Hypothalamus (tissue), 51 donors: Measurements from ENCODE around the gene FHIT.
A peak's percentile ranks its signal among the peaks of the same experiment; 100 is the strongest.

Source experiments
- DNase-seq, 51 donors: peaks; one replicate each; lab custom pipeline; 2025; lab: John Stamatoyannopoulos, UW

The FHIT gene

DNA sequence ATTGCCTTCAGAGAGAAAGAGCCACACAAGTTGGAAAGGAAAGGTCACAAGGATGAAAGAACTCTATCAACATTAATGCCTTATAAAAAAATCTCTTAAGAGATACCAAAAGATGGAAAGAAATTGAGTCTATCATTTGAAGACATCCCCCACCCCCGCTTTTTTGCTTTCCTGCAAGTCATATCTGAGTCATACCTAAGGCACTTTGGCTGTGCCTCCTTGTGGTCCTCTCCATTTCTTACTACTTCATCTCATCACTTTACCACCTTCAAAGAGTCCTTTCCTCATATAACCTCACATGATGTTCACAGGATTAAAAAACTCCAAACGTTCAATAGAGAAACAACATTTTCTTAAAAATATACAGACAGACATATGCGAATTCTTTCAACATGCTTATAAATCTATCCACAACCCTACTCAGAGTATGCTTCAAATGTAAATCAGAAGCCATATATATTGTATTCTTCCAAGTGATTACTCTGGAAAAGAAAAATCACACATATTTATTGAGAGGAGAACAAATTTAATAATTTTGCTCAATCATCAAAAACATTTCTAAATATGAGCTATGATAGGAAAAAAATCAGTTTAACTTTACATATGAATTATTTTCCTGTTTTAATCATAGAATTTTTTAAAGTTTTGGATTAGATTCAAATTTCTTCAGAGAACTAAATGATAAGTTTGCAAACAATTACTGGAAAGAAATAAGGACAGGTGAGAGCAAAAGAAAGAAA, 1197.6 kb downstream of the FHIT start:
- no peak for DNase-seq

DNA sequence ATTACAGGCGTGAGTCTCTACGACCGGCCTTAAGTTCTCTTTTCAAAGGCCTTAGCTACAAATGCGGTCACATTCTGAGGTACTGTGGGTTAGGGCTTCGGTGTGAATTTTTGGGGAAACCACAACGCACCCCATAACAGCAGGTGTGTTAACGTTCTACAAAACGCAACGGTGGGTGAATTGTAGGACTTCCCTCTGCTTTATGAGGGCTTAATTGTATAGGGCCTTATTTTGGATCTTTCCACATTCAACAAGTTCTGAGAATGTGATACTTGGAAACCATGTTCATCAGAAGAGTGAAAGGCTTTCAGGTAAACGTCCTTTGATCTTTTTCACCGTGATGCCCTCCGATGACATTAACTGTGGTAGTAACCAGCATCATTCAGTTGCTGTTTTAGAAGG, 1202.8 kb downstream of the FHIT start:
- DNase-seq = no peak

DNA sequence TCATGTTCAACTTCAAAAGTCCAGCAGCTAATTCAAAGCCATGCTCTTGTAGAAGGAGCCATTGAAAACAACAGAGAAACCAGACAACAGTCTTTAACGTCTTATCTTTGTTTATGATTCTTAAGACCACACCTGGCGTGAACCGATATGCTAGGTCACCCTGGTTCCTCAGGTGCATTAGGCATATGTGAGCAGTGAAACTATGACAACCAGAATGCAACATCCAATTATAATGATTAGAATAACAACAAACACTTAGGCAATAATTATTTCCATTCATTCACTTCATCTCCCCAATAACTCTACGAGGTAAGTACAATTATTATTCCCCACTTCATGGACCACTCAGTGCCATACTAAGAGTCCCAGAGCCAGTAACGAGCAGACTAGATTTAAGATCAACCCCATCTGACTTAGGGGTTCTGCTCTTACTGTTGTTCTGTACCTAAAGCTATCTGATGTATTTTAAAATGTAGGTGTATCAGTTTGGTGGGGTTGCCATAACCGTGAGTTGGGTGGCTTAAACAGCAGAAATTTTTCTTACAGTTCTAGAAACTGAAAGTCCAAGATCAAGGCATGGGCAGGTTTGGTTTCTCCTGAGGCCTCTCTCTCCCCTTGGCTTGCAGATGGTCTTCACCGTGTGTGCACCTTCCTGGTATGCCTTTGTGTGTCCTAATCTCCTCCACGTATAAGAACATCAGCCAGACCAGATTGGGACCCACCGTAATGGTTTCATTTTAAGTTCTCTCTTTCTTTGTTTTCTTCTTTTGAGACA, 1203.6 kb downstream of the FHIT start:
- DNase-seq = no peak

DNA sequence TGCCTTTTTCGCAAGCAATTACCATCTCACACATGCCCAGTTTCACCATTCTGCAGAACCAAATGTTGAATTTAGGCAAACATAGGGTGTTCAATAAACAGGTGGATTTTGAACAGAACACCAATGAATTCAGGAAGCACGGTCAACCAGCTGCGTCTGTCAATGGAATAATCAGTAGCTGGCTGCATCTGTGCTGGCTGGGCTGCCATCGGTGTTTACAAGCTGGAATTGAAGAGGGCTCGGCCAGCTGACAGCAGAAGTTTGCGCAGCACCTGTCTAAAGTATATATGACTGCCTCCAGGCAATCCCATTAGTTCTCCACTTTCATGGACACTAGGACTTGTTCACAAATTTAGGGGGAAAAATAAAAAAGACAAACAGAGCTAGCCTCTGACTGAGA, 1205.0 kb downstream of the FHIT start:
- DNase-seq = peak in 6 of 51 donors; percentile 0 to 8 (median 2)

DNA sequence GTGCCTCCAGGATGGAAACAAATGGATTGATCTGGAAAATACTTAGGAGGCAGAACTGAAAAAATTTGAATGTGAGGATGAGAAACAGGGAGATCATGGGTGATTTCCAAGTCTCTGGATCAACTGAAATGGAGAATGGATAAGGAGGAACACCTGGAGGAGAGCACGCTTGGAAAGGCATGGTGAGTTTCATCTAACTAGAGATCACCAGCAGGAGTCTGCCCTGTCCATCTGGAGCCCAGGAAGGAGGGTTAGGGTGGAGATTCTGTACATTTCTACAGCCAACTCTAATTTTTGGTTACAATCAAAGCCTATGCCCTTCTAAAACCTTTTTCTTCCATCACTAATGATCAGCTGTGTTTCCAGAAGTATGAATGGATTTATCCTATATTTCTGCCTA, 1205.6 kb downstream of the FHIT start:
- DNase-seq = no peak

DNA sequence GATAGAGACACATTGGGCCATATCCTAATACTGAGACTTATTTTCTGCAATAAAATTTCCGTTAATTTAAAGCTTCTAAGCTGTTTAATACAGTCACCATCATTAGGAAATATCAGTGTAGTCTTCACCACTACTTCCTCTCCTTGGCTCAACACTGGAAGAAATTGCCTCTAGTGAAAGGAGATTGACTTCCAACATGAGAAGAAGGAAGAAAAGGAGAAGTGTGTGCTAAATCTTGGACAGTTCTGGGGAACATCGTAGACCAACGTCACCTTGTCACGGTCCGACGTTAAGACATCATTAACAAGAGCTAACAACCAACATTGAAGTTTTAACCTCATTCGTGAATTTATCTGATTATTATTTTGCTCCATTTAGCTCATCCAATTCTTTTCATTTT, 1214.4 kb downstream of the FHIT start:
- DNase-seq = no peak

DNA sequence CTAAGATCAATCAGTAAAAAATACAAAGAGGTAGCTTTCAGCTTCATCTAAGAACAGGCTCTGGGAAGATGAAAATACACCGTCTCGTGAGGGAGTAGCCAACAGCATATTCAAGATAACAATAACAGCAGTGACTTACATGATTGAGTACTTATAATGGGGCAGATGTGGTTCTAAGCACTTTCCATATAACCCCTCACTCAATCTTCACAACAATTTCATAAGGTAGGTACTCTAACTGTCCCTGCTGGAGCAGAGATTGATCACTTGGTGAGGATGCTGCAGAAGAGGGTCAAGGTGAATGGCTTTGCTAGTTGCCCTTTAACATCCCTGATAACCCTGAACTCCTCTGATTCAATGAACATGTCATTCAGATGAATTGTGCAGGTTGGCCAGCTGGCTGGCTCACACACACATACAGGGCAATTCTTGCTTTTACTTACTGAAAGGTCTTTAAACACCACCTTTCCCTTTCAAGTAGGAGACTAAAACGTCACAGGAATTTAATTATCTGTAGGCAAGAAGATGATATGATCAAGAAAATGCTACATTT, 1217.3 kb downstream of the FHIT start:
- DNase-seq = no peak

DNA sequence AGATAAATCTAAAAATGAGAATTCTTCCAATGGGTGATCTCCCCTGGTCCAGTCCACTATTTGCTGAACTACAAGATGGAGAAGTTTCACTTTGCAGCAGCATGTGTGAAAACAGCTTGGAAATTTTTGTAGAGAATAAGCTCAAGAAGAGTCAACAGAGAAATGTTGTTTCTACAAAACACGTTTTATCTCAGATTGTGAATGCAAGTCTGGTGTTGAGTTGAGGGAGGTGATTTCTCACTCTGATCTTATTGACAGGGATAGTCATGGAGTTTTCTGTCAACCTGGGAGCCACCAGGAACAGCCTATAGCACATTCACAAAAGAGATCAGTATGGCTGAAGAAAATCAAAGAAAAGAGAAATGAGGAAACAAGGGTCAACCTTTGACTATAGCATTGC, 1220.3 kb downstream of the FHIT start:
- DNase-seq = no peak

DNA sequence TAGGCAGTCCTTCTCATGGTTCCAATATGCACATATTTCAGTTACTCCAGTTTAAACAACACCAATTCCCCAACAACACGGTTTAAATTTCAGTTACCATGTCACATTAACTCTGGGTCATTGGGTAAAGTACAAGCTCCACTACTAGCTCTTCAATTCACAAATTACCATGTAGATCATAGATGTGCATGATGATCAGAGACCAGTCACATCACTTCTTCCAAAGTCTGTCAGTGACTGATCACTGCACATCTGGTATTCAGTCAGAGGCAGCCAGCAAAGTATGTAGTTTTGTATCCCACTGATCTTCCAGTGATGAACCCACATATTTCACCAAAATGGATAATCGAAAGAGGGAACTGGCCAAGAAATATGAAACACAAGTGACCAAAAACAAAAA, 1223.0 kb downstream of the FHIT start:
- DNase-seq = no peak

DNA sequence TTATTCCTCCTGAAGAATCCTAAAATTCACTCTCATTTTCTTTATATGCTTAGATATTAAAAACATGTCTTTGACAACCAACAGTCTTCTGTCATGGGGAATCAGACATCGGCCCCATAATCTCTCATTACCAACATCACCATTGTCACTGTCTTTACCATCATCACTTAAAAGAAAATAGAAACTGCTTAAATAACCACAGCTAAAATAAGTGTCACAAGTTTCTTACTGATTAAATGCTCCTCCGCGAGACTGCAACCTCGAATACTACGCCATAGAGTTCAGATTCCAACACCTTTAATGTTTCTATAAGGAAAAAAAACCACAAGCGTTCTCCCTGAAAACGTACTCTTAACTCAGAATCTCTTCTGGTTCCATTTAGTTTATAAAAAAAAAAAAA, 1223.9 kb downstream of the FHIT start:
- no peak for DNase-seq

DNA sequence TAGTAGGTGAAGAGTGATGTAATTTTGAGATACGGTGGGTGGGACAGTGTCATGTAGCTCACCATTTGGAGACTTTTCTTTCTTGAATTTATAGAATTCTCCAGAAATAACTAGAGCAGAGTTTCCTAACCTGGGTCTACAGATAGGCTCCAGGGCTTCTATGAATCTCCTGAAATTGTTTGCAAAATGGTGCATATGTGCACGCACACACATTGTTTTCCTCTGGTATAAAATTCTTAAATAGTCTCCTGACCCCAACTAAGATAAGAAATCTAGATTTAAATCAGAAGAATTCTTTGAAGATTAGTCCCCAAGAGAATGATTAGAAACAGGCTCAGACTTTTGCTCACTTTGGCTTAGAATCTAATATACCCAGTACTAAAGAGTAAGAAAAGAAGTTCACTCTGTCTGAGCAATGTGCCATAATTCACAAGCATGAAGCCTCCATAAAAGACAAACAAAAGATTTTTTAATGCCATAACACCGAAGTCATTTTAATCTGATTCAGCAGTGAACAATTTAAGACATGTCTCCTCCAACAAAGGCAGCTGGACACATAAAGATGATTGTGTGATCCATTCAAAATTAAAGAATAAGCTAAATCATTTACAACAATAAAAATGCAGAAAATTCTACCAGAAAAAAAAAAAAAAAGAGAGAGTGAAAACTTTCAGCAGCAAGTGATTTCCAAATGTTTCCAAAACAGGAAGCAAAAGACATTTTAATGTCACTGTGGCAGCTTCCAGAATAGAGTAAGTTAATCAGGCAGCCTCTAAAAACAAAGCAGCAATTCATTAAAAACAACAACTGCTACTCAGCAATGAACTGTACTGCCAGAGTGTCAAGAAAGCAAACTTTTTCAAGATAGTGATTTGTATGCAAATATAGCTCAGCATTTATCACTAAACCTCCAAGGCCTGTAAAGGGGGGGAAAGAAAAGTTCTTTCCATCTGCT, 1225.9 kb downstream of the FHIT start:
- DNase-seq = peak in 1 of 51 donors; percentile 8

DNA sequence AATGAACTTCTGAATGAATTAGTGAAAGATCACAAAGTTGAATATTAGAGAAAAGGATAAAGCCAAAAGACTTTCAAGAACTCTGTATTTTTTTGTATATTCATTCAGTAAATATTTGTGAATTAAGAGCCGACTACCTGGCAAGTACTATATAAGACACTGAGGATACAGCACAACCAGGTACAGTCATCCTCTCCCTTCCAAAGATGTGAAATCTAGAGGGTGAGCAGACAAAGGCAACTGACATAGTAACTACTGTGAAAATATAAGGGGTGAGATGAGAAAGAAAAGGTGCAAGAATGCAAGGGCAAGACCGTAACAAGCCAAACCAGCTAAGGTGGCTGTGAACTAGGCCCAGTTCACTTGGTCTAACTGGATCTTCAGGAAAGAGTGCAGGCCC, 1226.9 kb downstream of the FHIT start:
- DNase-seq = no peak

DNA sequence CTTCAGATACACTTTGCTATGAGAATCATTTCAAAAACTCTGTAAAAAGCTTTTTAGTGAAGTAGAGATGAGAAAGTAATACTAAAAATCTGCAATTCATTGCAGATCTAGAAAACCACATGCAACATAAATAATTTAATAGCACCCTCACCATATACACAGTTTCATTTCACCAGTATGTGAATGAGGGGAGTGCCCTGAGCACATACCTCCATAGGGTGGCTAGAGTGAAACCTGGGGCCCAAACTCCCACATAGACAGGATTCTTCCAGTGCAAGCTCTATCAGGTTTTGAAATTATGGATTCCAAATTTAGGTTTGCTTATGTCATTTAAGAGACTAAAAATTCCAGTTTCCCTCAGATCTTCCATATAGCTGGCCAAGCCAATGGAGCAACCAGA, 1228.1 kb downstream of the FHIT start:
- DNase-seq = no peak

DNA sequence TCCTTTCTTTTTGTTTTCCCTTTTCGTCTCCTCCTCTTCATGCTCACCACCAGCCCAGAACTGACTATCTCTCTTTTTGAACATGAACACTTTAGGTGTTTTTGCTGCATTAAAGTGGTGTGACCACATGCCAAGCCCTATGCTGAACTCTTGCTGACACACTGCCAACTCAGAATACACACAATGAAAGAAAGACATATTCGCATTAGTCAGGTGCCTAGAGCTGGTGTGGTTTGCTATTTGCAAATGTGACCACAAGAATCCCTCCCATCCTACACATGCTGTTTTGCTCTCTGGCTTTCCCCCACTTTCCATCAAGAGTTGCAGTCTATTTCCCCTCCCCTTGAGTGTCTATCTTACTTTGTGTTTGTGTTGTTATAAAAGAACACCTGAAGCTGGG, 1233.6 kb downstream of the FHIT start:
- DNase-seq = no peak

DNA sequence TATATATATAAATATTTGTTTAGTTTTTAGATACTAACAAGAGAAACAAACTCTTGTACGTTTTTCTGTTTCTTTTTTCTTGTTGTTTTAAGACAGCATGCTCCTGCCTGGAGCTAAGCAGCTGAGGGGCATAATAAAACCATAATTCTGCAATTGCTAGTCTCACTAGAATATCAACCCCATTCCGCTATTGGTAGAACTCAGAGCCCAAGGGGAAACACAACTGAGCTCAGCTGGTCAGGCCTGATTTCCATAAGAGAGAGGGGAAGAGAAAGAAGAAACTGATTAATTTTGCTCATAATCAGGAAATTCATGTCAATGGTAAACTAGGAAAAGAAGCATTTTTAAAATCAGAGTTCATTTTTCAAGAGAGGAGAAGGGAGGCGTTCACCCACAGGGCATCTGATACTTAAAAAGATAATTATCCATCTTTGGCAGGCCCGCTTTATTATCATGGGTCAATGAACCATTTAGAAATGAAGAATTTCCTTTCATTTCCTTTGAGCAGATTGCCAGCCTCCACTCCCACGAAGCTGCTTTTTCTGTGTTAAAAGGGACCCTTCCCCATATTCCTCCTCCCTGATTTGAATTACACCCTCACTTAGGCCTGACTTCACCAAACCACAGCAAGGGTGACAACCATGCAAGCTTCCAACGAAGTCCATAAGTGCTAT, 1236.1 kb downstream of the FHIT start:
- no peak for DNase-seq

DNA sequence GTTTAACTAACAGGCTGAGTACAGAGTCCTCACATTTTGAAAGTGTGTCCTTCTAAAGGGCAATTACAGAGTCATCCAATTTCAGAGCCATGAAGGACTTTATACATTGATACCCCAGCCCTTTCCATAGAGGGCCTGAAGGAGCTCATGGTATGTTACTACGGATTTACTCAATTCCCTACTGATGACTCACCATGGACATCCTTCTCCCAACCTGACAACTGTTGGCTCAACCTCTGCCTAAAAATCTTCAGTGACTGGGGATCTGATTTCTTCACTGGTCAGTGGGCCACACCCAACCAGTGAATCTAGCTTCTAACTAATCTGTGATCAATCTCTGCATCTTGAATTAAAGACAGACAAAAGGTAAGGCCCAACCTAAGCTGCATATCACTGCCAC, 1238.0 kb downstream of the FHIT start:
- no peak for DNase-seq

DNA sequence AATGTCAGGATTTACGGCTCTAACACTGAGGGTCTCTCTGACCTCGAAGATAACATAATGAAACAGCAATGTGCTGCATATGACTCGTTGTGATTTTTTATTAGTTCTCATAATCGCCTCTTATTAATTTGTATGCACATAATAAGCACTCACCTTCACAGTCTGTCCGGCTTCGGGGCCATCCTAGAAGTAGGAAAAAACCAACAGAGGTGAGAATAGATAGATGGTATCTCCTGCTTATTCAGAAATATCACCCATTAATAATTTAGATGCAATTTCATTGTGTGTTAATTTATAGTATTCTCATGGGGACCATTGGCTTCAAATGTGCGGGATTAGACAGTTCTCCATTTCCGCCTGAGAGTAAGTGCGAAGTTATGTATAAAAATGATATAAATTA, 1240.0 kb downstream of the FHIT start:
- no peak for DNase-seq

DNA sequence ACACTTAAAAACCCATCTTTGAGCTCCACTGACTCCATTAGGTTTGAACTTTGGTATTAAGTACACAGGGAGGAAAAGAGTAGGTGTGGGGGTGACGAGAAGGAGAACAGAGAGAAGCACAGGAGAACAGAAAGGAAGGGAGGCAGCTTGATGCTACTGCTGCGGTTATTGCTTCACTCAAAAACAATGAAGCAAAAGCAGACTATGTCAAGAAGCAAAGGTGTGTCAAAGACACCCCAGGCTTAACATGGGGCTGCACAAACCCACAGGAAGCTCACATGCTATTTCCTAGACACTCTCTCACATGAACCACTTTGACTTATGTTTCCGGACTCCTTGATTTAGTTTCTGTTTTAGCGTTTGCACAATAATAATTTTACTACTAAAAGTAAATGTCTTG, 1240.5 kb downstream of the FHIT start:
- DNase-seq = no peak

DNA sequence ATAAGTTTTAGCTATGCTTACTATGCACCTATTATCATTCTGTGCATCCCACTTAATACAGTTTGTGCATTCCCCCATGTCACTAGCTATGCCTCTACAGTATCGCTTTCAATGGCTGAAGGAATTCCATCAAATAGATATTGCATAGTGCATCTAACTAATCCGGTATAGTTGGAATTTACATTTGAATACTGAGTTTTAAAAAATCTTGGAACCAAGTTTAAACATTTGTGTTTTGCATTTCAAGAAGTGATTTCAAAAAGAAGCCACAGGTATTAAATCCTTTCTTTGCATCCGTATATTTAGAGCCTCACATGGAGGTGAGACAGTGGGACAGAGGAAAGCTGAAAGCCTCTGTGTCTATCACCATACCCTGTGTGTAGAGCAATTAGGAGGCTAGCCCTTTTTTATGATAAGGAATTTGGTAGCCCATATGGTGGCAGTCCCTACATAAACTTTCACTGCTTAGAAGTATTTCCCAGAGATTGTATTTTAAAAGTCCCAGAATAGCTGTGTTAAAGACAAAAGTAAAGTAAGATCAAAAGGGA, 1241.2 kb downstream of the FHIT start:
- no peak for DNase-seq

DNA sequence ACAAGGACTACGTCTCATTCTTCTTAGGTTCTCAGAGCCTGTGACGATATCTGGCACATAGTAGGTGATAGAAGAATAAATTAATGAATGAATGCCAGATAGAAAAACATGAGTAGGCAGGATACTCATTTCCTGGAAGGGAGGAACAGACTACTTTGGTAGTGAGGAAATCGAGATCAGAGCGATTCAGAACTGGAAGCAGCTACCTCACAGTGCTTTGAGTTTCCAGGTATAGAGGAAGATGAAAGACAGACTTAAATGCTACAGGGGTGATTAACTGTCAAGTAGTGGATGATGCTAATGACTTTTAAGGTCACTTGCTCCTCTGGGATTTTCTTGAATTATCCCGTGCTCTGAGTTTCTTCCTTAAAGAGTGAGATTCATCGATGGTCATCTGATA, 1249.9 kb downstream of the FHIT start:
- DNase-seq = no peak
